Lung (tissue), 12 donors: ENCODE results near the gene THSD7B. TPM values are rescaled to one million over a fixed set of nuclear protein-coding genes. Genes with fewer than 3 reads are reported as not detected.
A peak's percentile ranks its signal among the peaks of the same experiment; 100 is the strongest.

ENCODE experiments used
- ATAC-seq: fragments of 200-7000 bp; cut with Tn5 transposase; one replicate; pipeline ENCODE4 v1.9.1; 2020; ENCODE audit warnings: moderate number of reproducible peaks; ENCODE audit not compliant: insufficient read depth, low FRiP score
- DNase-seq, 3 donors: peaks; one replicate each; pipeline ENCODE4 v3.0.0-alpha.2; 2013 to 2017
- H3K27ac ChIP-seq, 2 donors: one replicate each; pipeline ENCODE4 v1.5.1; 2013; ENCODE audit warnings: mild to moderate bottlenecking in 2 of 2, moderate library complexity in 2 of 2, control low read depth in 1 of 2, inconsistent platforms in 1 of 2, low read depth in 1 of 2, low read length in 1 of 2
- H3K27me3 ChIP-seq, 3 donors: one replicate each; pipeline ENCODE4 v1.5.1; 2013; ENCODE audit warnings: low read length in 2 of 3; ENCODE audit not compliant: control insufficient read depth in 3 of 3, insufficient read depth in 3 of 3
- H3K36me3 ChIP-seq, 4 donors: one replicate each; pipeline ENCODE4 v1.5.1; 2013; ENCODE audit warnings: low read length in 4 of 4, mild to moderate bottlenecking in 1 of 4, moderate library complexity in 1 of 4; ENCODE audit not compliant: control insufficient read depth in 4 of 4, insufficient read depth in 4 of 4
- H3K4me1 ChIP-seq, 5 donors: one replicate each; pipeline ENCODE4 v1.5.1; 2013; ENCODE audit warnings: low read length in 5 of 5, mild to moderate bottlenecking in 2 of 5, moderate library complexity in 1 of 5; ENCODE audit not compliant: control insufficient read depth in 5 of 5, insufficient read depth in 5 of 5
- H3K4me3 ChIP-seq: one replicate; pipeline ENCODE4 v1.5.1; 2013; ENCODE audit warnings: mild to moderate bottlenecking, control low read depth, moderate library complexity
- H3K9ac ChIP-seq, 2 donors: one replicate each; pipeline ENCODE4 v1.5.1; 2013; ENCODE audit warnings: low read length in 2 of 2, control low read depth in 1 of 2; ENCODE audit not compliant: insufficient read depth in 1 of 2
- H3K9me3 ChIP-seq, 4 donors: one replicate each; pipeline ENCODE4 v1.5.1; 2013; ENCODE audit warnings: low read length in 3 of 4, mild to moderate bottlenecking in 1 of 4, moderate library complexity in 1 of 4; ENCODE audit not compliant: control insufficient read depth in 4 of 4, insufficient read depth in 3 of 4
- CTCF ChIP-seq: IDR thresholded peaks from 2 replicates; pipeline ENCODE4 v1.5.1; 2012; ENCODE audit warnings: mild to moderate bottlenecking; ENCODE audit errors: control extremely low read depth, extremely low read depth
- WGBS, 2 donors: extraction: QIAGEN DNeasy Blood & Tissue Kit; methylation state at CpG; one replicate each; pipeline ENCODE4 v1.1.7; 2013; 5-methylcytosine and 5-hydroxymethylcytosine counted together
- polyA plus RNA-seq, 2 donors: library from polyadenylated mRNA; stranded (reverse); fragments of 200-250 nt; gene quantifications; one replicate each; pipeline ENCODE4 v1.2.1, GENCODE V29; 2013
- total RNA-seq, 2 donors: library from RNA; depleted of rRNA in 1 of 2; stranded (reverse); fragments of >200 nt in 1 of 2; gene quantifications; one replicate each; pipeline ENCODE4 v1.2.1, GENCODE V29; 2014 to 2021
- donor health status: control.
- donor health status: control.
- donor health status: Bipolar disorder and iron deficiency.
- donor health status: healthy.
- donor health status: DM: yes; HTN: yes; CAD: no.

The THSD7B gene
- total and polyA plus RNA-seq, 4 donors, result 0.03 to 8.2 (median 0.14) TPM

- no peak overlapping the region for H3K27ac ChIP-seq
- H3K9ac ChIP-seq, result no peak overlapping the region
- no peaks in the 10 kb centered on the region for H3K9me3 ChIP-seq
- no peaks in the 10 kb centered on the region for H3K4me1 ChIP-seq
- ATAC-seq (no peak), DNase-seq (no peak)
- WGBS, 2 donors, result 89 to 95% methylated on average over 2 of the region's 2 CpGs
- TF ChIP-seq CTCF, result no peak
- H3K4me3 ChIP-seq, result no peak overlapping the region
- H3K36me3 ChIP-seq, result no peaks in the 10 kb centered on the region
- no peaks in the 10 kb centered on the region for H3K27me3 ChIP-seq
These were observed 466.7 kb downstream of the THSD7B start for GRCh38 chr2:137232076-137232475.

- Histone ChIP-seq H3K36me3 (no peaks in the 10 kb centered on the region), H3K27ac (no peak overlapping the region), H3K9me3 (no peaks in the 10 kb centered on the region), H3K4me3 (no peak overlapping the region), H3K27me3 (no peaks in the 10 kb centered on the region), H3K4me1 (no peaks in the 10 kb centered on the region), H3K9ac (no peak overlapping the region)
- DNase-seq (no peak), ATAC-seq (no peak)
- TF ChIP-seq CTCF, result no peak
- 89 to 91% methylated on average over 3 of the region's 3 CpGs for WGBS, 2 donors
These were observed 467.7 kb downstream of the THSD7B start for GRCh38 chr2:137233091-137233490.

GRCh38 chr2:137237055-137237454 is 471.7 kb downstream of the THSD7B start:
- TF ChIP-seq CTCF, result no peak
- H3K27ac ChIP-seq, result no peak overlapping the region
- WGBS, 2 donors, result 79 to 88% methylated on average over 4 of the region's 4 CpGs
- DNase-seq (peak in 1 of 3 donors; percentile 6), ATAC-seq (no peak)
- no peaks in the 10 kb centered on the region for H3K36me3 ChIP-seq
- no peaks in the 10 kb centered on the region for H3K4me1 ChIP-seq
- no peak overlapping the region for H3K9ac ChIP-seq
- H3K9me3 ChIP-seq, result no peaks in the 10 kb centered on the region
- H3K4me3 ChIP-seq, result no peak overlapping the region
- H3K27me3 ChIP-seq, result no peaks in the 10 kb centered on the region

- no peak overlapping the region for H3K4me3 ChIP-seq
- H3K9me3 ChIP-seq, result no peaks in the 10 kb centered on the region
- TF ChIP-seq CTCF, result no peak
- 63 to 88% methylated on average over 3 of the region's 3 CpGs for WGBS, 2 donors
- H3K36me3 ChIP-seq, result no peaks in the 10 kb centered on the region
- H3K27ac ChIP-seq, result no peak overlapping the region
- H3K9ac ChIP-seq, result no peak overlapping the region
- H3K4me1 ChIP-seq, result no peaks in the 10 kb centered on the region
- DNase-seq (no peak), ATAC-seq (no peak)
- no peaks in the 10 kb centered on the region for H3K27me3 ChIP-seq
These were observed 472.7 kb downstream of the THSD7B start for GRCh38 chr2:137238065-137238464.
